ENCODE measurements around the gene CDCP1. TPM values are rescaled to one million over a fixed set of nuclear protein-coding genes. Genes with fewer than 3 reads are reported as not detected.

CDCP1 gene
- total RNA-seq, 2 donors from 2014 or later, result 8.9 to 13.1 TPM

GRCh38 chr3:45100981-45101407, 45.2 kb downstream of the CDCP1 start:
- no peaks in the 10 kb centered on the region for H3K27me3 Mint-ChIP-seq (ENCODE audit: insufficient read depth)
- WGBS, 2 experiments (ENCODE audit: insufficient coverage in 1 of 2, insufficient read length in 1 of 2), result 91 to 95% methylated on average over 2 to 3 of the region's 3 CpGs
- DNase-seq, result no peak

GRCh38 chr3:45098310-45098709, 47.9 kb downstream of the CDCP1 start:
- no peak overlapping the region for H3K9ac ChIP-seq (ENCODE audit: extremely low read depth, low read length, poor library complexity, severe bottlenecking)
- H3K27me3 Mint-ChIP-seq (ENCODE audit: insufficient read depth), result no peaks in the 10 kb centered on the region
- H3K4me3 ChIP-seq (ENCODE audit: low read length), result no peak overlapping the region
- H3K9me3 ChIP-seq (ENCODE audit: control insufficient read depth, low read length), result no peaks in the 10 kb centered on the region
- peaks cover 3% of the 10 kb centered on the region for H3K4me1 ChIP-seq (ENCODE audit: control insufficient read depth, insufficient read depth, low read length)
- H3K9me3 Mint-ChIP-seq, result peaks cover 5% of the 10 kb centered on the region
- H3K4me3 Mint-ChIP-seq, result no peak overlapping the region
- no peak for DNase-seq
- 90% methylated on average over 4 of the region's 5 CpGs; no CpG with 5 or more reads in 1 of the 2 experiments for WGBS, 2 experiments (ENCODE audit: insufficient coverage in 1 of 2, insufficient read length in 1 of 2)
- H3K36me3 Mint-ChIP-seq (ENCODE audit: low read depth), result peaks cover 10% of the 10 kb centered on the region
- TF ChIP-seq CTCF (conservative IDR thresholded peaks at IDR 0.05), result no peak
- H3K27me3 ChIP-seq (ENCODE audit: control insufficient read depth, insufficient read depth, low read length, poor library complexity, severe bottlenecking), result no peaks in the 10 kb centered on the region
- H3K4me1 Mint-ChIP-seq, result peaks cover 7% of the 10 kb centered on the region
- H3K27ac Mint-ChIP-seq, result no peak overlapping the region
- H3K27ac ChIP-seq (ENCODE audit: low read depth, low read length), result no peak overlapping the region
- H3K36me3 ChIP-seq (ENCODE audit: control insufficient read depth, insufficient read depth, low read length), result no peaks in the 10 kb centered on the region

More at GRCh38 chr3:45100981-45101407, 45.2 kb downstream of the CDCP1 start:
- TF ChIP-seq CTCF (conservative IDR thresholded peaks at IDR 0.05), result no peak
- peaks cover 10% of the 10 kb centered on the region for H3K9me3 Mint-ChIP-seq
- no peak overlapping the region for H3K27ac ChIP-seq (ENCODE audit: low read depth, low read length)
- H3K9ac ChIP-seq (ENCODE audit: extremely low read depth, low read length, poor library complexity, severe bottlenecking), result no peak overlapping the region
- H3K27me3 ChIP-seq (ENCODE audit: control insufficient read depth, insufficient read depth, low read length, poor library complexity, severe bottlenecking), result no peaks in the 10 kb centered on the region
- H3K4me3 Mint-ChIP-seq, result no peak overlapping the region
- H3K9me3 ChIP-seq (ENCODE audit: control insufficient read depth, low read length), result no peaks in the 10 kb centered on the region
- H3K36me3 Mint-ChIP-seq (ENCODE audit: low read depth), result peaks cover 17% of the 10 kb centered on the region
- H3K36me3 ChIP-seq (ENCODE audit: control insufficient read depth, insufficient read depth, low read length), result no peaks in the 10 kb centered on the region
- no peaks in the 10 kb centered on the region for H3K4me1 Mint-ChIP-seq
- no peaks in the 10 kb centered on the region for H3K4me1 ChIP-seq (ENCODE audit: control insufficient read depth, insufficient read depth, low read length)
- H3K27ac Mint-ChIP-seq, result no peak overlapping the region
- no peak overlapping the region for H3K4me3 ChIP-seq (ENCODE audit: low read length)

- Histone ChIP-seq H3K27me3 (ENCODE audit: control insufficient read depth, insufficient read depth, low read length, poor library complexity, severe bottlenecking) (no peaks in the 10 kb centered on the region), H3K4me3 (ENCODE audit: low read length) (no peak overlapping the region), H3K9ac (ENCODE audit: extremely low read depth, low read length, poor library complexity, severe bottlenecking) (no peak overlapping the region), H3K9me3 (ENCODE audit: control insufficient read depth, low read length) (no peaks in the 10 kb centered on the region), H3K27ac (ENCODE audit: low read depth, low read length) (no peak overlapping the region), H3K36me3 (ENCODE audit: control insufficient read depth, insufficient read depth, low read length) (no peaks in the 10 kb centered on the region), H3K4me1 (ENCODE audit: control insufficient read depth, insufficient read depth, low read length) (peaks cover 11% of the 10 kb centered on the region)
- no peak for DNase-seq
- WGBS, 2 experiments (ENCODE audit: insufficient coverage in 1 of 2, insufficient read length in 1 of 2), result 59 to 69% methylated on average over 4 to 6 of the region's 6 CpGs
- H3K4me3 Mint-ChIP-seq, result no peak overlapping the region
- peaks cover 5% of the 10 kb centered on the region for H3K36me3 Mint-ChIP-seq (ENCODE audit: low read depth)
- no peak for TF ChIP-seq CTCF (conservative IDR thresholded peaks at IDR 0.05)
- no peak overlapping the region for H3K27ac Mint-ChIP-seq
- no peaks in the 10 kb centered on the region for H3K27me3 Mint-ChIP-seq (ENCODE audit: insufficient read depth)
- peaks cover 16% of the 10 kb centered on the region for H3K4me1 Mint-ChIP-seq
- no peaks in the 10 kb centered on the region for H3K9me3 Mint-ChIP-seq
Measured at GRCh38 chr3:45097296-45097883, 48.8 kb downstream of the CDCP1 start.

Data from endodermal cell (in vitro differentiated cells).